SK-N-SH treated with all-trans-retinoic acid at 6 μM for 48 hours (cell line): ENCODE measurements around the gene RIPOR3.

Experiments
- ZFP3 ChIP-seq: fragments of 250-450 bp; sonication (Bioruptor Pico); IDR thresholded peaks from 2 replicates; pipeline ENCODE4 v1.5.0; 2020; ENCODE audit warnings: mild to moderate bottlenecking, moderate library complexity
- TF ChIP-seq, protein P1 (sequence below): fragments of 250-450 bp; sonication (Bioruptor Pico); IDR thresholded peaks from 2 replicates; pipeline ENCODE4 v1.8.0; 2020; ENCODE audit warnings: mild to moderate bottlenecking, moderate library complexity, borderline replicate concordance

- TF ChIP-seq ZFP3 = no peak
- TF ChIP-seq, protein P1, sequence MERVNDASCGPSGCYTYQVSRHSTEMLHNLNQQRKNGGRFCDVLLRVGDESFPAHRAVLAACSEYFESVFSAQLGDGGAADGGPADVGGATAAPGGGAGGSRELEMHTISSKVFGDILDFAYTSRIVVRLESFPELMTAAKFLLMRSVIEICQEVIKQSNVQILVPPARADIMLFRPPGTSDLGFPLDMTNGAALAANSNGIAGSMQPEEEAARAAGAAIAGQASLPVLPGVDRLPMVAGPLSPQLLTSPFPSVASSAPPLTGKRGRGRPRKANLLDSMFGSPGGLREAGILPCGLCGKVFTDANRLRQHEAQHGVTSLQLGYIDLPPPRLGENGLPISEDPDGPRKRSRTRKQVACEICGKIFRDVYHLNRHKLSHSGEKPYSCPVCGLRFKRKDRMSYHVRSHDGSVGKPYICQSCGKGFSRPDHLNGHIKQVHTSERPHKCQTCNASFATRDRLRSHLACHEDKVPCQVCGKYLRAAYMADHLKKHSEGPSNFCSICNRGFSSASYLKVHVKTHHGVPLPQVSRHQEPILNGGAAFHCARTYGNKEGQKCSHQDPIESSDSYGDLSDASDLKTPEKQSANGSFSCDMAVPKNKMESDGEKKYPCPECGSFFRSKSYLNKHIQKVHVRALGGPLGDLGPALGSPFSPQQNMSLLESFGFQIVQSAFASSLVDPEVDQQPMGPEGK (CRISPR knock-in tag) = no peak
These were observed 1.7 kb upstream of the RIPOR3 start for GRCh38 chr20:50693001-50693400.
